Skeletal muscle cell (primary cell): ENCODE data around the gene ITGAE.
A peak's percentile ranks its signal among the peaks of the same experiment; 100 is the strongest.

ENCODE experiments used
- DNase-seq: peaks from one replicate; pipeline ENCODE4 v3.0.0-alpha.2; 2010; ENCODE audit warnings: low read depth
- H3K4me3 ChIP-seq: 2 replicates; pipeline ENCODE4 v1.5.1; 2011; ENCODE audit warnings: low read depth, mild to moderate bottlenecking, control low read depth, low read length, moderate library complexity

Gene ITGAE

GRCh38 chr17:3683054-3683511 is 117.9 kb downstream of the ITGAE start:
- no peak overlapping the region for H3K4me3 ChIP-seq
- DNase-seq = no peak

- DNase-seq = no peak
- no peak overlapping the region for H3K4me3 ChIP-seq
Observed at GRCh38 chr17:3682033-3682432, 119.0 kb downstream of the ITGAE start.

- H3K4me3 ChIP-seq = no peak overlapping the region
- no peak for DNase-seq
Observed at GRCh38 chr17:3681565-3681964, 119.4 kb downstream of the ITGAE start.

GRCh38 chr17:3681057-3681456 is 119.9 kb downstream of the ITGAE start:
- no peak for DNase-seq
- no peak overlapping the region for H3K4me3 ChIP-seq

- DNase-seq = no peak
- H3K4me3 ChIP-seq = no peak overlapping the region
Observed at GRCh38 chr17:3679531-3680126, 121.4 kb downstream of the ITGAE start.

- DNase-seq = no peak
- H3K4me3 ChIP-seq = no peak overlapping the region
Observed at GRCh38 chr17:3678821-3679530, 122.0 kb downstream of the ITGAE start.

GRCh38 chr17:3678095-3678820 is 122.7 kb downstream of the ITGAE start:
- no peak overlapping the region for H3K4me3 ChIP-seq
- DNase-seq = no peak

- no peak for DNase-seq
- no peak overlapping the region for H3K4me3 ChIP-seq
Observed at GRCh38 chr17:3675886-3676285, 125.1 kb downstream of the ITGAE start.

- no peak for DNase-seq
Observed at GRCh38 chr17:3672571-3672970, 128.4 kb downstream of the ITGAE start.

GRCh38 chr17:3669548-3669947 is 131.4 kb downstream of the ITGAE start:
- H3K4me3 ChIP-seq = peak overlapping the region; percentile 98
- DNase-seq = no peak

More at GRCh38 chr17:3672571-3672970, 128.4 kb downstream of the ITGAE start:
- no peak overlapping the region for H3K4me3 ChIP-seq

- no peak for DNase-seq
- H3K4me3 ChIP-seq = peak overlapping the region; percentile 98
Observed at GRCh38 chr17:3669085-3669347, 132.0 kb downstream of the ITGAE start.

GRCh38 chr17:3668279-3669084 is 132.5 kb downstream of the ITGAE start, which contains the start of the genes EMC6 and TAX1BP3:
Gene EMC6, plus strand, starts transcription at chr17:3668812. Its CDS starts 335 bp downstream, at chr17:3669147.
Gene TAX1BP3, minus strand, starts transcription at chr17:3668578. Its CDS starts 52 bp downstream, at chr17:3668526.
- peak within 1 kb of the TSS; percentile 98 for H3K4me3 ChIP-seq
- DNase-seq = peak; percentile 87

- DNase-seq = peak; percentile 84
- peak overlapping the region; percentile 98 for H3K4me3 ChIP-seq
Observed at GRCh38 chr17:3667366-3668278, 133.4 kb downstream of the ITGAE start.

- H3K4me3 ChIP-seq = peak overlapping the region; percentile 98
- no peak for DNase-seq
Observed at GRCh38 chr17:3666516-3666915, 134.5 kb downstream of the ITGAE start.

- no peak for DNase-seq
- H3K4me3 ChIP-seq = no peak overlapping the region
Observed at GRCh38 chr17:3665834-3666233, 135.2 kb downstream of the ITGAE start.
